Subcutaneous abdominal adipose tissue (tissue), 5 donors: ENCODE measurements around the gene ZFP1.
"Not testable (repeated sequence)": the region's sequence is repeated elsewhere in the genome, so short reads cannot be mapped to it uniquely, and the experiment has no call there.

Experiments
- H3K27ac ChIP-seq: one replicate; pipeline ENCODE4 v1.7.0; 2013; ENCODE audit warnings: low read depth, mild to moderate bottlenecking, inconsistent platforms, low read length, moderate library complexity
- H3K27me3 ChIP-seq, 5 donors: one replicate each; pipeline ENCODE4 v1.7.0; 2013; ENCODE audit warnings: low read length in 5 of 5, inconsistent platforms in 1 of 5; ENCODE audit not compliant: control insufficient read depth in 5 of 5, insufficient read depth in 4 of 5
- H3K36me3 ChIP-seq, 5 donors: one replicate each; pipeline ENCODE4 v1.7.0; 2013; ENCODE audit warnings: low read length in 5 of 5; ENCODE audit not compliant: control insufficient read depth in 5 of 5, insufficient read depth in 5 of 5
- H3K4me1 ChIP-seq, 5 donors: one replicate each; pipeline ENCODE4 v1.7.0; 2013; ENCODE audit warnings: low read length in 5 of 5, mild to moderate bottlenecking in 3 of 5, moderate library complexity in 1 of 5; ENCODE audit not compliant: control insufficient read depth in 5 of 5, insufficient read depth in 5 of 5
- H3K4me3 ChIP-seq, 5 donors: one replicate each; pipeline ENCODE4 v1.7.0; 2013; ENCODE audit warnings: low read length in 5 of 5, low read depth in 1 of 5
- H3K9ac ChIP-seq, 5 donors: one replicate each; pipeline ENCODE4 v1.7.0; 2013; ENCODE audit warnings: low read length in 5 of 5, mild to moderate bottlenecking in 4 of 5, moderate library complexity in 3 of 5
- H3K9me3 ChIP-seq, 5 donors: one replicate each; pipeline ENCODE4 v1.7.0; 2013; ENCODE audit warnings: low read length in 5 of 5; ENCODE audit not compliant: control insufficient read depth in 5 of 5
- donor health status: healthy.
- donor health status: healthy.
- donor health status: healthy.
- donor health status: healthy.
- donor health status: healthy.

The ZFP1 gene

DNA sequence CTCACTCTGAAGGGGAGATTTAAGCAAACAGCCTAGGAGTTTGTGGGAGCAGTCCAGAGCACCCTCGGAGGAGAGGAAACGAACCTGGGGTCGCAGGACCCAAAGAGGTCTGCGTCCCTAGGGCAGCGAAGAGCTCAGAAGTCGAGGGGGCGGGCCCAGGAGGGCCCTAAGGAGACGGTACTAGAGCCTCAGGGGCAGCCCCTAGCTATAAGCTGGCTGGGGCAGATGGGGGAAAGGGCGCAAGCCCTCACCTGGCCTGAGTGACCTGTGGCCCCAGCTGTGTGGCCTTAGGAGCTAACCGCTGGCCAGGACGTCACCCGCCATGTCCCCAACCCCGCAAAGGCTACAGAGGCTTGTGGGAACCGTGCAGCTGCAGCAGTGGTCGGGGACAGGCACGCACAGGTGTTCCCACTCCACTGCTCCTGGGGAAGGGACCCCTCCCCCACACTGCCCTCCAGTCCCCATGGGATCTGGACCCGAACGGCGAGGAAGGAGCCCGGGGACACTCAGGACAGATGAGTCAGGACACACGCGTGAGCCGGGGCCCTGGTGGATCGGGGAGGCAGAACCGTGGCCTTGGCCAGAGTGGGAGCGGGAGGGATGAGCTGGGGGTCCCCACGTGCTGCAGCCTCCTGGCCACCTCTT is 60.7 kb downstream of the ZFP1 start:
- no peaks in the 10 kb centered on the region for H3K4me1 ChIP-seq
- no peaks in the 10 kb centered on the region for H3K9me3 ChIP-seq
- peaks cover 0 to 8% (median 3%) of the 10 kb centered on the region in 5 donors for H3K27me3 ChIP-seq
- H3K9ac ChIP-seq = no peak overlapping the region
- no peak overlapping the region for H3K27ac ChIP-seq
- H3K4me3 ChIP-seq = no peak overlapping the region
- no peaks in the 10 kb centered on the region for H3K36me3 ChIP-seq

DNA sequence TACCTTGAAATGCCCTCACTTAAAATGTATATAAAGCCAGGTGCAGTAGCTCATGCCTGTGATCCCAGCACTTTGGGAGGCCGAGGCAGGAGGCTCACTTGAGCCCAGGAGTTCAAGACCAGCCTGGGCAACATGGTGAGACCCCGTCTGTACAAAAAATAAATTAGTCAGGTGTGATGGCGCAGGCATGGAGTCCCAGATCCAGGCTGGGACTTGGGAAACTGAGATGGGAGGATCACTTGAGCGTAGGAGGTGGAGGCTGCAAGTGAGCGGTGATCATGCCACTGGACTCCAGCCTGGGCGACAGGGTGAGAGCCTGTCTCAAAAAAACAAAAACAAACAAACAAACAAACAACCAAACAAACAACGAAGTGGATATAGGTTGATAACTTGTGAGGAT is 61.2 kb downstream of the ZFP1 start:
- not testable (repeated sequence) for H3K4me3 ChIP-seq, H3K36me3 ChIP-seq, H3K9me3 ChIP-seq, H3K4me1 ChIP-seq, H3K9ac ChIP-seq, H3K27ac ChIP-seq, H3K27me3 ChIP-seq

DNA sequence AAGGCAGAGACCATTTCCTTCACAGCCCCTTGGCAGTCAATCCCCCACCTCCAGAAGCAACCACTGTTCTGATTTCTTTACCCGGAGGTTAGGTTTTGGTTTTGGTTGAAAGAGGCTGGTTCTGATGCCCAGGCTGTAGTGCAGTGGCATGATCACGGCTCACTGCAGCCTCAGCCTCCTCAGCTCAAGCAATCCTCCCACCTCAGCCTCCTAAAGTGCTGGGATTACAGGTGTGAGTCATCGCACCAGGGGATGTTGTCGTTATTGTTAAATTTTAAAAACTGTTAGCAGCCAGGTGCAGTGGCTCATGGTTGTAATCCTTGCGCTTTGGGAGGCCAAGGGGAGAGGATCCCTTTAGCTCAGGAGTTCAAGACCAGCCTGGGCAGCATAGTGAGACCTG is 61.6 kb downstream of the ZFP1 start:
- no peak overlapping the region for H3K4me3 ChIP-seq
- no peaks in the 10 kb centered on the region for H3K9me3 ChIP-seq
- H3K27ac ChIP-seq = no peak overlapping the region
- no peaks in the 10 kb centered on the region for H3K4me1 ChIP-seq
- H3K36me3 ChIP-seq = no peaks in the 10 kb centered on the region
- H3K9ac ChIP-seq = no peak overlapping the region
- H3K27me3 ChIP-seq = peaks cover 0 to 8% (median 3%) of the 10 kb centered on the region in 5 donors

DNA sequence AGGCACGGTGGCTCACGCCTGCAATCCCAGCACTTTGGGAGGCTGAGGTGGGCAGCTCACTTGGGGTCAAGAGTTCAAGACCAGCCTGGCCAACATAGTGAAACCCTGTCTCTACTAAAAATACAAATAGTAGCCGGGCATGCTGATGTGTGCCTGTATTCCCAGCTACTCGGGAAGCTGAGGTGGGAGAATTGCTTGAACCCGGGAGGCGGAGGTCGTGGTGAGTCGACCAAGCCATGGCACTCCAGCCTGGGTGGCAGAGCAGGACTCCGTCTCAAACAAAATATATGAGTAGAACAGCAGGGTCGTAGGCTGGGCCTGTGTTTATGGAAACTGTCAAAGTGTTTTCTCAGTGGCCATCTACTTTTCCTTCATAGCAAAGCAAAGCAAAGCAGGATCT is 63.0 kb downstream of the ZFP1 start:
- H3K9ac ChIP-seq, H3K27me3 ChIP-seq, H3K4me3 ChIP-seq, H3K27ac ChIP-seq, H3K9me3 ChIP-seq, H3K36me3 ChIP-seq, H3K4me1 ChIP-seq: not testable (repeated sequence)

DNA sequence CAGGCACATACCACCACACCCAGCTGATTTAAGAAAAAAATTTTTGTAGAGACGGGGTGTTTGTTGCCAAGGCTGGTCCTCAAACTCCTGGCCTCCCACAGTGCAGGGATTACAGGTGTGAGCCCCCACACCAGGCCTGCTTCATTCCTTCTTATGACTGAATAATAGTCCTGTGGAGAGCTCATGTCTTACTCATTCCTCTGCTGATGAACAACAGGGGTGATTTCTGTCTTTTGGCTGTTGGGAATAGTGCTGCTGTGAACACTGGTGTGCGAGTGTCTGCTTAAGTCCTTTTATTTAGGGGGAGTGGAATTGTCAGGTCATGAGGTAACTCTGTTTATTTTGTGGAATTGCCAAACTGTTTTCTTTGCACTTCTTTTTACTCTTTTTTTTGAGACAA is 67.8 kb downstream of the ZFP1 start:
- peaks cover 0 to 7% (median 0%) of the 10 kb centered on the region in 5 donors for H3K27me3 ChIP-seq
- H3K4me3 ChIP-seq = no peak overlapping the region
- no peak overlapping the region for H3K27ac ChIP-seq
- H3K9ac ChIP-seq = no peak overlapping the region
- no peaks in the 10 kb centered on the region for H3K4me1 ChIP-seq
- H3K36me3 ChIP-seq = no peaks in the 10 kb centered on the region
- no peaks in the 10 kb centered on the region for H3K9me3 ChIP-seq

DNA sequence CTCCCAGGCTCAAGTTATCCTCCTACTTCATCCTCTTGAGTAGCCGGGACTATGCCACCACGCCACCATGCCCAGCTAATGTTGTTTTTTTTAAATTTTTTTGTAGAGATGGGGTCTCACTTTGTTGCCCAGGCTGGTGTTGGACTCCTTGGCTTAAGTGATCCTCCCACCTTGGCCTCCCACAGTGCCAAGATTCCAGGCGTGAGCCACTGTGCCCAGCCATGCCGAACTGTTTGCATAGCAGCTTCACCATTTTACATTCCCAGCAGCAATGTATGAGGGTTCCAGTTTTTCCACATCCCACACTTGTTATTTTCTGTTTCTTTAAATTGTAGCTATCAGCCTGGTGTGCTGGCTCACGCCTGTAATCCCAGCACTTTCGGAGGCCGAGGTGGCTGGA is 68.3 kb downstream of the ZFP1 start:
- H3K9me3 ChIP-seq = no peaks in the 10 kb centered on the region
- H3K27ac ChIP-seq = no peak overlapping the region
- no peak overlapping the region for H3K4me3 ChIP-seq
- H3K27me3 ChIP-seq = peaks cover 0 to 7% (median 0%) of the 10 kb centered on the region in 5 donors
- no peaks in the 10 kb centered on the region for H3K36me3 ChIP-seq
- H3K4me1 ChIP-seq = no peaks in the 10 kb centered on the region
- no peak overlapping the region for H3K9ac ChIP-seq

DNA sequence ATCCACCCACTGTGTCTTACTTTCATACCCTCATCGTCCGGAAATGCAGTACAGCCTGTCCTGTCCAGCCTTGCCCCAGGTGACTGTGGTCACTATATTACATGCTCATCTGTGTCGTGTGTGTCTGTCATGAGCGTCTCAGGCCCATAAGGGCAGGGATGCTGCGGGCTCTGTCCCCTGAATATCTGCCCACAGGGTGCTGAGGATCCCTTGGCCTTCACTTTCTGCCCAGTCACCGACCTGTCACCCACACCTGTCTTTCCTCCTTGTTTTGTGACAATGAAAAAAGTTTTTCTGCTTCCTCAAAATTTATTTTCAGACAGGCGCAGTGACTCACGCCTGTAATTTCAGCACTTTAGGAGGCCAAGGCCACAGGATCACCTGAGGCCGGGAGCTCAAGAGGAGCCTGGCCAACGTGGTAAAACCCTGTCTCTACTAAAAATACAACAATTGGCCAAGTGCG is 69.1 kb downstream of the ZFP1 start:
- H3K9ac ChIP-seq = no peak overlapping the region
- peaks cover 0 to 3% (median 0%) of the 10 kb centered on the region in 5 donors for H3K4me1 ChIP-seq
- no peak overlapping the region for H3K4me3 ChIP-seq
- peaks cover 0 to 7% (median 0%) of the 10 kb centered on the region in 5 donors for H3K27me3 ChIP-seq
- H3K36me3 ChIP-seq = no peaks in the 10 kb centered on the region
- H3K9me3 ChIP-seq = no peaks in the 10 kb centered on the region
- no peak overlapping the region for H3K27ac ChIP-seq

DNA sequence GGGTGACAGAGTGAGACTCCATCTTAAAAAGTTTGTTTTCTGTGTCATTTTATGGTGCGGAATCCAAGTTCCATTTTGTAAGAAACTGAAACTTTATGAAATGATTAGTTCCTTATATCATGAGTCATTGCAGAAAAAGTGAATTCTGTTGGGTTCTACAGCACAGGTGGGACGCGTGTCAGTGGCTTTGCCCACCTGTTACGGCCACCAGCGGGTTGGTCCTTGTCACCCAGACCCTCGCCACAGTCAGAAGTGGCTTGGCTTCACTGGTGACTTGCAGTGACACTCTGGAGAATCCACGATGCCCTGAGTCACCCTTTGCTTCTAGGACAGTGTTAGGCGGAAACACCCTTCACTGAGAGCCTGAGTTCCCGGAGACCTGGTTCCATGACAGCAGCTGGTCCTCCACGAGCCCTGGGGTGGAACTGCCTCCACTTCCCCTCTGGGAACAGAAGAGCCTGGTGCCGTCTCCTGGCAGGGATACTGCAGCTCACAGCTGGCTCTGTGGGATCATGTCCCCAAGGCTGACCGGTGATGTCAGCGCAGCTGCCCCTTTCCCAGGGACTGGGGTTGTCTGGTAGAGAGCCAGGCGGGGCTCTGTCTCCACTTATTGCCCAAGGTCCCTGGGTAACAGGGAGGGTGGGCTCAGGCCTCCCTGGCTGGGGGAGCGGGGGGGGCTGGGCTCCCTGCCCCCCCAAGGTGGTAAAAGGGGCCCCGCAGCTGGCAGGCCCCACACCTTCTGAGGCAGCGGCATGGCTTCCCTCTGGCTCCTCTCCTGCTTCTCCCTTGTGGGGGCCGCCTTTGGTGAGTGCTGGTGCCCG is 70.1 kb downstream of the ZFP1 start, which contains the start of gene CTRB1:
Gene CTRB1, plus strand, starts transcription at position 733 of the 821 bp plus-strand sequence. Its CDS starts 20 bp downstream, at position 753.
- H3K4me1 ChIP-seq = peaks cover 0 to 5% (median 0%) of the 10 kb centered on the region in 5 donors
- H3K9ac ChIP-seq = no peak within 1 kb of the TSS
- peak within 1 kb of the TSS in 2 of 5 donors; percentile 5 to 6 for H3K4me3 ChIP-seq
- no peak within 1 kb of the TSS for H3K27ac ChIP-seq
- H3K9me3 ChIP-seq = no peaks in the 10 kb centered on the region
- H3K36me3 ChIP-seq = no peaks in the 10 kb centered on the region
- peaks cover 0 to 3% (median 0%) of the 10 kb centered on the region in 5 donors for H3K27me3 ChIP-seq

DNA sequence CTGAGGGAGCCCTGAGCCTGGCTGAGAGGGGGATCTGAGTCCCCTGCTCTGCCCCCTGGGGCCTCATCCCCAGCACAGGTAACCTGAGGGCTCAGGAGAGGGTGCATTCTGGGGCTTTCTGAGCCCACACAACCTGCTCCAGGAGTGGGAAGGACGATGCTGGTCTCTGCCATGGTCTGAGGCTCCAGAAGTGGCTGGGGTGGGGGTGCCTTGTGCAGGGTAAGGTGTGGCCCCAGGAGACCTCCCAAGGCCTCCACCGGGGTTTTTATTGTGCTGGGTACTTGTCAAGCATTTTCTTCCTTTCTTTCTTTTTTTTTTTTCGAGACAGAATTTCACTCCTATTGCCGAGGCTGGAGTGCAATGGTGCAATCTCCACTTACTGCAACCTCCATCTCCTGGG is 70.8 kb downstream of the ZFP1 start:
- no peaks in the 10 kb centered on the region for H3K36me3 ChIP-seq
- H3K27me3 ChIP-seq = peaks cover 0 to 3% (median under 1%) of the 10 kb centered on the region in 5 donors
- peaks cover 0 to 5% (median 0%) of the 10 kb centered on the region in 5 donors for H3K4me1 ChIP-seq
- H3K27ac ChIP-seq = no peak overlapping the region
- no peak overlapping the region for H3K4me3 ChIP-seq
- no peaks in the 10 kb centered on the region for H3K9me3 ChIP-seq
- H3K9ac ChIP-seq = no peak overlapping the region

DNA sequence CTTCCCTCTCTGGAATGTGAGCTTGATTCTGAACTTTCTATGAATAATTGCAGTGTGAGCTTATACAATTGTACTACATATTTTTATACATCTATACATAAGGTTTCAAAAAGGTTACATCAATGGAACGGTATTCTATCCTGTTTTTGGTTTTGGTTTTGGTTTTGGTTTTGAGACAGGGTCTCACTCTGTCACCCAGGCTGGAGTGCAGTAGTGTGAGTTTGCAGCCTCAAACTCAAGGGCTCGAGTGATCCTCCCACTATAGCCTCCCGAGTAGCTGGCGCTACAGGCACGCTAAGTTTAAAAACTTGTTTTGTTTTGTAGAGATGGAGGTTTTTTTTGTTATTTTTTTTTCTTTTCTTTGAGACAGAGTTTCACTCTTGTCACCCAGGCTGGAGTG is 71.5 kb downstream of the ZFP1 start:
- H3K36me3 ChIP-seq = no peaks in the 10 kb centered on the region
- H3K4me3 ChIP-seq = peak overlapping the region in 2 of 5 donors; percentile 5 to 6
- H3K27ac ChIP-seq = no peak overlapping the region
- H3K4me1 ChIP-seq = peaks cover 0 to 5% (median 0%) of the 10 kb centered on the region in 5 donors
- no peak overlapping the region for H3K9ac ChIP-seq
- peaks cover 5 to 8% (median 8%) of the 10 kb centered on the region in 5 donors for H3K27me3 ChIP-seq
- H3K9me3 ChIP-seq = no peaks in the 10 kb centered on the region
